ENCODE results near the gene DCLK1. TPM values are rescaled to one million over a fixed set of nuclear protein-coding genes. Genes with fewer than 3 reads are reported as not detected.

DCLK1 gene
- total and polyA plus RNA-seq, 10 of the 15 experiments (the other 5 are each of a cell fraction or from before 2014, with no cell fraction given), result not detected

DNA sequence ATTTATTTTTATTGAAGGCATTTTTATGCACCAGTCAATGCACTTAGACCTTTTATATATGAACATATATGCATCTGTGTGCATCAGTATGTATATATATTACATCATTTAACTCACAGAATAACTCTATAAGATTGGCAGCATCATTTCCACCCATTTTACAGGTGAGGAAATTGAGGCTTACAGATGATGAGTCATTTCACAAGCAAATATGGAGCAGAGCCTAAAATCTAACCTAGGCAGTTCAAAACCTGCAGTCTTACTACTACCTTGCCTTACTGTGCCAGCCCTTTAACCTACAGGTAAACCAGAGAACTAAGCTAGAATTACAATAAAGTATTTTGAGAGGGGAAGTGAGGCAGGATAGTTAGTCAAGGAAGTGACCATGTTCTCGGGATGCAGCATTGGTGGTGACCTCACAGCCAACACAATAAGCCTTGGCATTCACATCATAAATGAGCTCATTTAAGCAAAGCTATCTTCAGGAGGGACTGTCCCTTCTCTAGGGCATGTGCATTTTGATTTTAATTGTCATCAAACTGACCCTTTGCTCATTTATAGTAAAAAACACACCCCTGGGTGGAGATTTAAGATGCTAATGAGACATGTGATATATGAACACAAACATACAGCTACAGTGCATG, 274.3 kb downstream of the DCLK1 start:
- Histone ChIP-seq H3K4me3 (no peak overlapping the region), H3K27me3 (replicated peaks in 1 of 2; ENCODE audit: control insufficient read depth in 2 of 2, insufficient read depth in 2 of 2, low read length in 1 of 2) (no peaks in the 10 kb centered on the region), H3K4me2 (ENCODE audit: control insufficient read depth, insufficient read depth) (no peak overlapping the region), H3K4me1 (ENCODE audit: control insufficient read depth, insufficient read depth, low read length) (no peaks in the 10 kb centered on the region), H2AFZ (ENCODE audit: control insufficient read depth, low read depth, low read length) (no peak overlapping the region), H3K9ac (ENCODE audit: control insufficient read depth, insufficient read depth, low read length) (no peak overlapping the region), H3K36me3 (ENCODE audit: control insufficient read depth in 2 of 2, insufficient read depth in 2 of 2, low read length in 1 of 2) (no peaks in the 10 kb centered on the region), H3K27ac (ENCODE audit: control insufficient read depth, insufficient read depth) (no peak overlapping the region), H4K20me1 (ENCODE audit: control insufficient read depth, insufficient read depth) (no peaks in the 10 kb centered on the region), H3K9me3 (replicated peaks; ENCODE audit: control insufficient read depth, insufficient read depth, low read length) (no peaks in the 10 kb centered on the region), H3K79me2 (ENCODE audit: control insufficient read depth, insufficient read depth, low read length) (no peaks in the 10 kb centered on the region)
- ChIA-PET RAD21 (ENCODE audit: unreplicated experiment) (no interaction called here), POLR2A (no interaction called here), SMC1A (ENCODE audit: uncharacterized antibody, unreplicated experiment) (no interaction called here), CTCF (no interaction called here)
- no peak for TF ChIP-seq SIN3A (IDR thresholded peaks at IDR 0.05; ENCODE audit: low read depth, low read length)
- TF ChIP-seq, protein P1, sequence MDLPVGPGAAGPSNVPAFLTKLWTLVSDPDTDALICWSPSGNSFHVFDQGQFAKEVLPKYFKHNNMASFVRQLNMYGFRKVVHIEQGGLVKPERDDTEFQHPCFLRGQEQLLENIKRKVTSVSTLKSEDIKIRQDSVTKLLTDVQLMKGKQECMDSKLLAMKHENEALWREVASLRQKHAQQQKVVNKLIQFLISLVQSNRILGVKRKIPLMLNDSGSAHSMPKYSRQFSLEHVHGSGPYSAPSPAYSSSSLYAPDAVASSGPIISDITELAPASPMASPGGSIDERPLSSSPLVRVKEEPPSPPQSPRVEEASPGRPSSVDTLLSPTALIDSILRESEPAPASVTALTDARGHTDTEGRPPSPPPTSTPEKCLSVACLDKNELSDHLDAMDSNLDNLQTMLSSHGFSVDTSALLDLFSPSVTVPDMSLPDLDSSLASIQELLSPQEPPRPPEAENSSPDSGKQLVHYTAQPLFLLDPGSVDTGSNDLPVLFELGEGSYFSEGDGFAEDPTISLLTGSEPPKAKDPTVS (IDR thresholded peaks at IDR 0.05; ENCODE audit: low read depth, low read length), result no peak
- in situ Hi-C loops (cut with MboI), result no loop called here
- 0% methylated on average over 1 of the region's 1 CpG for WGBS (ENCODE audit: insufficient coverage, insufficient replicate concordance, low lambda C conversion rate, missing lambda C conversion rate)
- no peak for DNase-seq (ENCODE audit: low read depth, low spot score)
- no peak for ATAC-seq
- no TSS peak for BruUV-seq (replicated peaks)
- FAIRE-seq, result no peak
- intact Hi-C loops (cut with micrococcal nuclease; ENCODE audit: unreplicated experiment), result no loop called here

DNA sequence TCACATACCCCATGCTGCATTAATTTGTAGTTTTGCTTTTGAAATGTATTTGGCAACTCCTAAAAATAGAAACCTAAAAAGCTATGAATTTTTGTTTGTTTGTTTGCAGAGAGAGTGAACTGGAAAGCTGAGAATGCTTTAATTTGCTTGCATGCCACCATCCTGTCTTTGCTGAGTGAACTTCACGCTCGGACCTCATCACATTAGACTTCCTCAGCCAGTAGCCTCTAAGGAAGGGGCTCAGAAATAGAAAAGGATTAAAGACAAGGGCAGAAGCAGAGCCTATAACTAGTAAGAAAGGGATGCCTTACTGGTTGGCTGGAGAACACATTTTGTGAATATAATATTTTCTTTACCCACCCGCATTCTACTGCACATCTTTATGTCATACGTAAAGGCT, 275.1 kb downstream of the DCLK1 start:
- no peaks in the 10 kb centered on the region for H4K20me1 ChIP-seq (ENCODE audit: control insufficient read depth, insufficient read depth)
- no peaks in the 10 kb centered on the region for H3K9me3 ChIP-seq (replicated peaks; ENCODE audit: control insufficient read depth, insufficient read depth, low read length)
- no peaks in the 10 kb centered on the region for H3K36me3 ChIP-seq (ENCODE audit: control insufficient read depth in 2 of 2, insufficient read depth in 2 of 2, low read length in 1 of 2)
- no peak overlapping the region for H3K4me3 ChIP-seq
- ChIA-PET SMC1A (ENCODE audit: uncharacterized antibody, unreplicated experiment) (no interaction called here), RAD21 (ENCODE audit: unreplicated experiment) (no interaction called here), CTCF (no interaction called here), POLR2A (no interaction called here)
- no peaks in the 10 kb centered on the region for H3K4me1 ChIP-seq (ENCODE audit: control insufficient read depth, insufficient read depth, low read length)
- H3K4me2 ChIP-seq (ENCODE audit: control insufficient read depth, insufficient read depth), result no peak overlapping the region
- no peak overlapping the region for H3K9ac ChIP-seq (ENCODE audit: control insufficient read depth, insufficient read depth, low read length)
- in situ Hi-C loops (cut with MboI), result no loop called here
- no TSS peak for BruUV-seq (replicated peaks)
- no peak overlapping the region for H3K27ac ChIP-seq (ENCODE audit: control insufficient read depth, insufficient read depth)
- no peaks in the 10 kb centered on the region for H3K27me3 ChIP-seq (replicated peaks in 1 of 2; ENCODE audit: control insufficient read depth in 2 of 2, insufficient read depth in 2 of 2, low read length in 1 of 2)
- 0% methylated on average over 4 of the region's 4 CpGs for WGBS (ENCODE audit: insufficient coverage, insufficient replicate concordance, low lambda C conversion rate, missing lambda C conversion rate)
- FAIRE-seq, result no peak
- no peak for ATAC-seq
- DNase-seq (ENCODE audit: low read depth, low spot score), result no peak
- intact Hi-C loops (cut with micrococcal nuclease; ENCODE audit: unreplicated experiment), result no loop called here
- H3K79me2 ChIP-seq (ENCODE audit: control insufficient read depth, insufficient read depth, low read length), result no peaks in the 10 kb centered on the region
- H2AFZ ChIP-seq (ENCODE audit: control insufficient read depth, low read depth, low read length), result no peak overlapping the region
- TF ChIP-seq LARP7 (IDR thresholded peaks at IDR 0.05) (no peak), SRF (IDR thresholded peaks at IDR 0.05; ENCODE audit: low read depth in 2 of 2, low read length in 2 of 2) (no peak), RUNX3 (IDR thresholded peaks at IDR 0.05; ENCODE audit: low read length) (no peak), POU2F2 (IDR thresholded peaks at IDR 0.05; ENCODE audit: borderline replicate concordance, low read depth, low read length) (no peak), CHD2 (IDR thresholded peaks at IDR 0.05; ENCODE audit: borderline replicate concordance, low read depth, low read length) (no peak), CREB1 (IDR thresholded peaks at IDR 0.05; ENCODE audit: low read depth) (no peak), ZNF217 (IDR thresholded peaks at IDR 0.05) (no peak), BHLHE40 (IDR thresholded peaks at IDR 0.05; ENCODE audit: borderline replicate concordance in 1 of 2, low read depth in 2 of 2, low read length in 1 of 2) (no peak), ZNF384 (IDR thresholded peaks at IDR 0.05; ENCODE audit: borderline replicate concordance, low read depth, low read length) (no peak)
- TF ChIP-seq, protein P2, sequence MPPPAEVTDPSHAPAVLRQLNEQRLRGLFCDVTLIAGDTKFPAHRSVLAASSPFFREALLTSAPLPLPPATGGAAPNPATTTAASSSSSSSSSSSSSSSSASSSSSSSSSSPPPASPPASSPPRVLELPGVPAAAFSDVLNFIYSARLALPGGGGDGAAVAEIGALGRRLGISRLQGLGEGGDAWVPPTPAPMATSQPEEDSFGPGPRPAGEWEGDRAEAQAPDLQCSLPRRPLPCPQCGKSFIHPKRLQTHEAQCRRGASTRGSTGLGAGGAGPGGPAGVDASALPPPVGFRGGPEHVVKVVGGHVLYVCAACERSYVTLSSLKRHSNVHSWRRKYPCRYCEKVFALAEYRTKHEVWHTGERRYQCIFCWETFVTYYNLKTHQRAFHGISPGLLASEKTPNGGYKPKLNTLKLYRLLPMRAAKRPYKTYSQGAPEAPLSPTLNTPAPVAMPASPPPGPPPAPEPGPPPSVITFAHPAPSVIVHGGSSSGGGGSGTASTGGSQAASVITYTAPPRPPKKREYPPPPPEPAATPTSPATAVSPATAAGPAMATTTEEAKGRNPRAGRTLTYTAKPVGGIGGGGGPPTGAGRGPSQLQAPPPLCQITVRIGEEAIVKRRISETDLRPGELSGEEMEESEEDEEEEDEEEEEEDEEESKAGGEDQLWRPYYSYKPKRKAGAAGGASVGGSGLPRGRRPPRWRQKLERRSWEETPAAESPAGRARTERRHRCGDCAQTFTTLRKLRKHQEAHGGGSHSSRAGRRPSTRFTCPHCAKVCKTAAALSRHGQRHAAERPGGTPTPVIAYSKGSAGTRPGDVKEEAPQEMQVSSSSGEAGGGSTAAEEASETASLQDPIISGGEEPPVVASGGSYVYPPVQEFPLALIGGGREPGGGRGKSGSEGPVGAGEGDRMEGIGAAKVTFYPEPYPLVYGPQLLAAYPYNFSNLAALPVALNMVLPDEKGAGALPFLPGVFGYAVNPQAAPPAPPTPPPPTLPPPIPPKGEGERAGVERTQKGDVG (CRISPR knock-in tag; IDR thresholded peaks at IDR 0.05), result no peak
- TF ChIP-seq, protein P3, sequence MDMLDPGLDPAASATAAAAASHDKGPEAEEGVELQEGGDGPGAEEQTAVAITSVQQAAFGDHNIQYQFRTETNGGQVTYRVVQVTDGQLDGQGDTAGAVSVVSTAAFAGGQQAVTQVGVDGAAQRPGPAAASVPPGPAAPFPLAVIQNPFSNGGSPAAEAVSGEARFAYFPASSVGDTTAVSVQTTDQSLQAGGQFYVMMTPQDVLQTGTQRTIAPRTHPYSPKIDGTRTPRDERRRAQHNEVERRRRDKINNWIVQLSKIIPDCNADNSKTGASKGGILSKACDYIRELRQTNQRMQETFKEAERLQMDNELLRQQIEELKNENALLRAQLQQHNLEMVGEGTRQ (IDR thresholded peaks at IDR 0.05; ENCODE audit: borderline replicate concordance, low read depth, low read length), result no peak
